ENCODE data around the gene SIRT2. TPM values are rescaled to one million over a fixed set of nuclear protein-coding genes. Genes with fewer than 3 reads are reported as not detected.

The SIRT2 gene
- total RNA-seq, 2 experiments from 2014 or later = 60.8 to 67.8 TPM

GRCh38 chr19:38912600-38913514 is 13.4 kb upstream of the SIRT2 start:
- Mint-ChIP-seq H3K36me3 (ENCODE audit: low read depth) (peaks cover 6% of the 10 kb centered on the region), H3K4me1 (ENCODE audit: low read depth) (peaks cover 7% of the 10 kb centered on the region), H3K27me3 (no peaks in the 10 kb centered on the region), H3K4me3 (no peak overlapping the region), H3K27ac (no peak overlapping the region), H3K9me3 (no peaks in the 10 kb centered on the region)
- Histone ChIP-seq H3K4me3 (ENCODE audit: low read length) (no peak overlapping the region), H3K27me3 (ENCODE audit: control insufficient read depth in 1 of 2, insufficient read depth in 2 of 2, low read length in 2 of 2) (no peaks in the 10 kb centered on the region), H3K9me3 (ENCODE audit: control insufficient read depth in 1 of 2, insufficient read depth in 1 of 2, low read length in 2 of 2) (no peaks in the 10 kb centered on the region), H3K36me3 (ENCODE audit: insufficient read depth, low read length) (peaks cover 12% of the 10 kb centered on the region), H3K4me1 (ENCODE audit: insufficient read depth, low read length) (peaks cover 11% of the 10 kb centered on the region), H3K27ac (ENCODE audit: low read depth in 1 of 2, low read length in 2 of 2) (no peak overlapping the region)
- POLR2A ChIA-PET = no interaction called here
- DNase-seq (no peak), ATAC-seq (ENCODE audit: poor library complexity) (no peak)
- CTCF ChIA-PET = interaction anchor here (0.6 kb wide), 1 partner anchor 504 kb away, joined by 3 read pairs; no protein-coding TSS in a partner anchor
- intact Hi-C loops (cut with DNase I, micrococcal nuclease) = no loop called here
- TF ChIP-seq CTCF (IDR thresholded peaks at IDR 0.05) = no peak

- peaks cover 11% of the 10 kb centered on the region for H3K4me1 ChIP-seq (ENCODE audit: insufficient read depth, low read length)
- no peaks in the 10 kb centered on the region for H3K27me3 ChIP-seq (ENCODE audit: control insufficient read depth in 1 of 2, insufficient read depth in 2 of 2, low read length in 2 of 2)
- Mint-ChIP-seq H3K36me3 (ENCODE audit: low read depth) (peaks cover 16% of the 10 kb centered on the region), H3K4me3 (no peak overlapping the region), H3K9me3 (no peaks in the 10 kb centered on the region), H3K4me1 (ENCODE audit: low read depth) (peaks cover 7% of the 10 kb centered on the region), H3K27me3 (no peaks in the 10 kb centered on the region), H3K27ac (no peak overlapping the region)
- ChIA-PET CTCF (no interaction called here), POLR2A (no interaction called here)
- no peak overlapping the region for H3K27ac ChIP-seq (ENCODE audit: low read depth in 1 of 2, low read length in 2 of 2)
- H3K36me3 ChIP-seq (ENCODE audit: insufficient read depth, low read length) = peaks cover 25% of the 10 kb centered on the region
- no peak overlapping the region for H3K4me3 ChIP-seq (ENCODE audit: low read length)
- no peak for TF ChIP-seq CTCF (IDR thresholded peaks at IDR 0.05)
- ATAC-seq (ENCODE audit: poor library complexity) (no peak), DNase-seq (no peak)
- intact Hi-C loops (cut with DNase I, micrococcal nuclease) = no loop called here
- no peaks in the 10 kb centered on the region for H3K9me3 ChIP-seq (ENCODE audit: control insufficient read depth in 1 of 2, insufficient read depth in 1 of 2, low read length in 2 of 2)
Measured at GRCh38 chr19:38911388-38912001, 12.1 kb upstream of the SIRT2 start.

GRCh38 chr19:38910488-38910887 is 11.1 kb upstream of the SIRT2 start:
- Mint-ChIP-seq H3K4me3 (no peak overlapping the region), H3K27ac (no peak overlapping the region), H3K9me3 (no peaks in the 10 kb centered on the region), H3K36me3 (ENCODE audit: low read depth) (peaks cover 16% of the 10 kb centered on the region), H3K27me3 (no peaks in the 10 kb centered on the region), H3K4me1 (ENCODE audit: low read depth) (peaks cover 7% of the 10 kb centered on the region)
- intact Hi-C loops (cut with DNase I, micrococcal nuclease) = no loop called here
- no peak overlapping the region for H3K27ac ChIP-seq (ENCODE audit: low read depth in 1 of 2, low read length in 2 of 2)
- no peak for TF ChIP-seq CTCF (IDR thresholded peaks at IDR 0.05)
- H3K9me3 ChIP-seq (ENCODE audit: control insufficient read depth in 1 of 2, insufficient read depth in 1 of 2, low read length in 2 of 2) = no peaks in the 10 kb centered on the region
- peaks cover 32% of the 10 kb centered on the region for H3K36me3 ChIP-seq (ENCODE audit: insufficient read depth, low read length)
- H3K4me1 ChIP-seq (ENCODE audit: insufficient read depth, low read length) = peaks cover 11% of the 10 kb centered on the region
- no peak overlapping the region for H3K4me3 ChIP-seq (ENCODE audit: low read length)
- ATAC-seq (ENCODE audit: poor library complexity) = no peak
- ChIA-PET POLR2A (no interaction called here), CTCF (no interaction called here)
- no peaks in the 10 kb centered on the region for H3K27me3 ChIP-seq (ENCODE audit: control insufficient read depth in 1 of 2, insufficient read depth in 2 of 2, low read length in 2 of 2)
- DNase-seq = no peak

Measured in CD4-positive, alpha-beta T cell (primary cell).